NCI-H345 treated with DMSO at 0.1 percent for 48 hours (cell line): ENCODE measurements around the gene DUXA.

Experiments
- DNase-seq: peaks from one replicate; lab custom pipeline; 2025; ENCODE audit not compliant: unreplicated experiment; lab: John Stamatoyannopoulos, UW

The DUXA gene

DNA sequence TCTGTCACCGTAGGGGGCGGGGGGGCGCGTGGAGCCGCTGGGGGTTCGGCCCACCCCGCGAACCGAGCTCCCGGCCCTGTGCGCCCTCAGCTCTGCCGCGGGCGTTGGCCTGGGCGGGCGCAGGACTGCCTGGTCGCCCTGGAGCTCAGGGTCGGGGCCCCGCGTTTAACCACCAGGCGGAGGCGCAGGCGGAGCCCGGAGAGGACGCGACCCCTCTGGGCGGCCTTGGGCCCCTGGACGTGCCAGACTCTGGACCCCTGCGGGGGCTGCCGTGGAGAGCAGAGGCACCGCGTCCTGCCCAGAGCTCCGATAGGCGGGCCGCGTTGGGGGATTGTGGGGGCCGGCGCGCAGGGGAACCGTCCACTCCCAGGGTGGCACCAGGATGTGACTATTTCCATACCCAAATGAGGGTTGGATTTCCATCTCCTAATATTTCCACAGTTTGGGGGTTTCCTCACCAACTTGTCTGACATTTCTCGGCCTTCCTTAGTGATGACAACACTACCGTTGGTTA lies 60.5 kb downstream of the DUXA start:
- no peak for DNase-seq

- no peak for DNase-seq
Measured at GRCh38 chr19:57105976-57106721, 61.1 kb downstream of the DUXA start.
